Measurements from ENCODE around the gene SAA2.

- no peak for TF ChIP-seq POLR2A (IDR thresholded peaks at IDR 0.05; ENCODE audit: low read length)
- TF ChIP-seq GATA1 (IDR thresholded peaks at IDR 0.05; ENCODE audit: low read depth, low read length), result no peak
These were observed 5.4 kb upstream of the SAA2 start for GRCh38 chr11:18253778-18254338.

All from erythroblast (primary cell).